ENCODE data around the gene ROMO1.
A peak's percentile ranks its signal among the peaks of the same experiment; 100 is the strongest.

ROMO1 gene

GRCh38 chr20:35732644-35732982 lies 33.4 kb downstream of the ROMO1 start:
- no peak for TF ChIP-seq CTCF (IDR thresholded peaks at IDR 0.05)
- Histone ChIP-seq H3K36me3 (peaks cover 100% of the 10 kb centered on the region), H3K4me3 (ENCODE audit: low read depth in 1 of 2, low read length in 1 of 2) (no peak overlapping the region), H3K27ac (no peak overlapping the region), H3K27me3 (no peaks in the 10 kb centered on the region), H3K9me3 (no peaks in the 10 kb centered on the region), H3K4me1 (ENCODE audit: control insufficient read depth in 1 of 2, insufficient read depth in 1 of 2, low read depth in 1 of 2, low read length in 1 of 2) (peaks cover 3 to 8% of the 10 kb centered on the region in 2 experiments)

GRCh38 chr20:35734374-35734773 lies 35.2 kb downstream of the ROMO1 start:
- H3K4me3 ChIP-seq (ENCODE audit: low read depth in 1 of 2, low read length in 1 of 2), result no peak overlapping the region
- H3K36me3 ChIP-seq, result peaks cover 100% of the 10 kb centered on the region
- no peaks in the 10 kb centered on the region for H3K27me3 ChIP-seq
- peaks cover 9 to 12% of the 10 kb centered on the region in 2 experiments for H3K4me1 ChIP-seq (ENCODE audit: control insufficient read depth in 1 of 2, insufficient read depth in 1 of 2, low read depth in 1 of 2, low read length in 1 of 2)
- TF ChIP-seq CTCF (IDR thresholded peaks at IDR 0.05), result no peak
- H3K9me3 ChIP-seq, result no peaks in the 10 kb centered on the region
- no peak overlapping the region for H3K27ac ChIP-seq

DNA sequence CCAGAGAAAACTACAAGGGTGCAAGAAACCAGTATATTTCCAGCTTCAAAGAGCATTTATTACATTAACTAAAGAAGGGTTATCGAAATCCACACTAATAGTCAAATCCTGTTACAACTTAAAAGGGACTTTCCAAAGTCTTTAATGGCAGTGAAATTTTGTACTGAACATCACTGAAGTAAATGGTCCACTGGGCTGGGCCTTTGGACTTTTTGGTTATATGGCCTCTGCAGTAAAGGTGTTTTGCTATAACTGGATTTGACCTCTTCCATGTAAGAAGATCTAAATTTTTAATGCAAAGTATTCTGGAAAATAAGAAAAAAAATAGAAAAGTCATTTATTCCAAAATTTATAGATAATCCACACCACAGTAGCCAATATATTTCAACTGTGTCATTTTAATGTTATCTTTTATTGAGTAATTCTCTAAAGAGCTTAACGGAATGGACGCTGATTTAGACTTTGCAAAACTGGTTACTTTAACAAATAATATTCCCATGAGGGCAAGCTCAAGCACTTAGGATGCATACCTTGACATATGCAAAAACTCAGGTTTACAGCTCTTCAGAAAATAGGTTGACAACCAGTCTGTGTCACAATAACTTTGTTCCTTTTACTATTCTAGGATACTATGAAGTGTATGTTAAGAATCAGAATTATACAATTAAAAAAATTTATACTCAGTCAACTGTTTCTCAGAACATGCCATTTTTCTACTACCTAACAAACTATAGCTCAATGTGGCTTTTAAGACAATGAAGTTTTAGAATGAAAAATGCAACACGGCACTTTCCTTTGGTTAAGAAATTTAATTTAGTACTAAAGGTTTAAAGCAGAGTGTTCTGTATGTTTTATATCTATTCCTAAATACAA lies 35.8 kb downstream of the ROMO1 start:
- Histone ChIP-seq H3K27ac (peak overlapping the region; percentile 4), H3K36me3 (peaks cover 100% of the 10 kb centered on the region), H3K9me3 (no peaks in the 10 kb centered on the region), H3K27me3 (no peaks in the 10 kb centered on the region), H3K4me1 (ENCODE audit: control insufficient read depth in 1 of 2, insufficient read depth in 1 of 2, low read depth in 1 of 2, low read length in 1 of 2) (peaks cover 13 to 18% of the 10 kb centered on the region in 2 experiments), H3K4me3 (ENCODE audit: low read depth in 1 of 2, low read length in 1 of 2) (no peak overlapping the region)
- TF ChIP-seq CTCF (IDR thresholded peaks at IDR 0.05), result no peak

GRCh38 chr20:35735826-35736470 lies 36.7 kb downstream of the ROMO1 start:
- Histone ChIP-seq H3K4me1 (ENCODE audit: control insufficient read depth in 1 of 2, insufficient read depth in 1 of 2, low read depth in 1 of 2, low read length in 1 of 2) (peaks cover 18 to 27% of the 10 kb centered on the region in 2 experiments), H3K9me3 (no peaks in the 10 kb centered on the region), H3K27me3 (no peaks in the 10 kb centered on the region), H3K36me3 (peaks cover 97% of the 10 kb centered on the region), H3K4me3 (ENCODE audit: low read depth in 1 of 2, low read length in 1 of 2) (no peak overlapping the region), H3K27ac (peak overlapping the region; percentile 4)
- TF ChIP-seq CTCF (IDR thresholded peaks at IDR 0.05), result no peak

DNA sequence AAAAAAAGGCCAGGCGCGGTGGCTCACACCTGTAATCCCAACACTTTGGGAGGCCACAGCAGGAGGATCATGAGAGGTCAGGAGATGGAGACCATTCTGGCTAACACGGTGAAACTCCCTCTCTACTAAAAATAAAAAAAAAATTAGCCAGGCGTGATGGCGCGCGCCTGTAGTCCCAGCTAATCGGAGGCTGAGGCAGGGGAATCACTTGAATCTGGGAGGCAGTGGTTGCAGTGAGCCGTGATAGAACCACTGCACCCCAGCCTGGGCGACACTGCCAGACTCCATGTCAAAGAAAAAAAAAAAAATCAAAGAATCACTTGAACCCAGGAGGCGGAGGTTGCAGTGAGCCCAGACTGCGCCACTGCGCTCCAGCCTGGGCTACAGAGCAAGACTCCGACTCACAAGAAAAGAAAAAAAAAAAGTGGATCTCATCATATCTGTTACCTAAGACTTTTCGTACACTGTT lies 38.7 kb downstream of the ROMO1 start:
- Histone ChIP-seq H3K27me3 (no peaks in the 10 kb centered on the region), H3K4me3 (ENCODE audit: low read depth in 1 of 2, low read length in 1 of 2) (no peak overlapping the region), H3K27ac (peak overlapping the region; percentile 3), H3K4me1 (ENCODE audit: control insufficient read depth in 1 of 2, insufficient read depth in 1 of 2, low read depth in 1 of 2, low read length in 1 of 2) (peaks cover 21 to 31% of the 10 kb centered on the region in 2 experiments), H3K36me3 (peaks cover 78% of the 10 kb centered on the region), H3K9me3 (no peaks in the 10 kb centered on the region)
- TF ChIP-seq CTCF (IDR thresholded peaks at IDR 0.05), result no peak

Measured in neutrophil (primary cell).